DND-41 (cell line): ENCODE data around the gene ATP5F1D.

Experiments
- EZH2 ChIP-seq: IDR thresholded peaks from 3 replicates; pipeline ENCODE4 v1.6.1; 2012; ENCODE audit warnings: borderline replicate concordance, low read depth, mild to moderate bottlenecking, moderate library complexity, low read length, inconsistent platforms; ENCODE audit not compliant: severe bottlenecking
- TF ChIP-seq, protein P1 (sequence below): IDR thresholded peaks from 2 replicates; pipeline ENCODE4 v1.5.1; 2012; ENCODE audit warnings: borderline replicate concordance, low read length, moderate library complexity, mild to moderate bottlenecking; ENCODE audit not compliant: poor library complexity, severe bottlenecking; ENCODE audit errors: extremely low read depth

DNA sequence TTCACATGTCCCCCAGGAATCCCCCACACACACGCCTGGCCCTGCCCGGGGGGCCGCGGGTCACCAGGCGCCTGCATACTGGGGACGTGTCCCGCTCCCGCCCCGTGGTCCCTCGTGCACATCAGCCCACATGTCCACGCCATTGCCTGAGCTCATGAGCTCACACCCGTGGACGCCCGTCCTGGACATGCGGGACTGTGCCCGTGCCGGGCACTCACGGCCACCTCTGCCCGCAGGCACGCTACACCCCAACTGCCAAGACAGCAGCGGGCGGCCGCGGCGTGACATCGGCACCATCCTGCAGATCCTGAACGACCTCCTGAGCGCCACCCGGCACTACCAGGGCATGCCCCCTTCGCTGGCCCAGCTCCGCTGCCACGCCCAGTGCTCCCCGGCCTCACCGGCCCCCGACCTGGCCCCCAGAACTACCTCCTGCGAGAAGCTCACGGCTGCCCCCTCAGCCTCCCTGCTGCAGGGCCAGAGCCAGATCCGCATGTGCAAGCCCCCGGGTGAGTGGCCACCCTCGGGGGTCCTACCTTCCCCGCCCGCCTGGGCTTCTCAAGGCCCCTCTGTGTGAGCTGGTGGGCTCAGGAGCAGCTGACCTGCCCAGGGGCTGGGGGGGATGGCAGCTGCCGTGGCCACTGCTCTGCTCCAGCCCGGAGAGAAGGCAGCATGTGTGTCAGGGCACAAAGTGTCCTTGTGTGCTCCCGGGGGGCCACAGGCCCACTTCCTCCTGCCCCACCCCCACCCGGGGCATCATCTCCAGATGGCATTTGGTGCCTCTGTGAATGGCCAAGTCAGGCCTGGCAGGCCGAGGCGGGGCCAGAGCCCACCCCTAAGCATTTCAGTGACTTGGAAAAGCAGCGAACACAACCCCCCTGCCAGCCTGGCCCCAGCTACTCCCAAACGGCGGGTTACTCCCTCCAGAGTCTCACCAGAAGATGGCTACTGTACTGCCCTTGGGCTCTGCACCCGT lies 13.9 kb downstream of the ATP5F1D start:
- TF ChIP-seq EZH2: no peak
- TF ChIP-seq, protein P1, sequence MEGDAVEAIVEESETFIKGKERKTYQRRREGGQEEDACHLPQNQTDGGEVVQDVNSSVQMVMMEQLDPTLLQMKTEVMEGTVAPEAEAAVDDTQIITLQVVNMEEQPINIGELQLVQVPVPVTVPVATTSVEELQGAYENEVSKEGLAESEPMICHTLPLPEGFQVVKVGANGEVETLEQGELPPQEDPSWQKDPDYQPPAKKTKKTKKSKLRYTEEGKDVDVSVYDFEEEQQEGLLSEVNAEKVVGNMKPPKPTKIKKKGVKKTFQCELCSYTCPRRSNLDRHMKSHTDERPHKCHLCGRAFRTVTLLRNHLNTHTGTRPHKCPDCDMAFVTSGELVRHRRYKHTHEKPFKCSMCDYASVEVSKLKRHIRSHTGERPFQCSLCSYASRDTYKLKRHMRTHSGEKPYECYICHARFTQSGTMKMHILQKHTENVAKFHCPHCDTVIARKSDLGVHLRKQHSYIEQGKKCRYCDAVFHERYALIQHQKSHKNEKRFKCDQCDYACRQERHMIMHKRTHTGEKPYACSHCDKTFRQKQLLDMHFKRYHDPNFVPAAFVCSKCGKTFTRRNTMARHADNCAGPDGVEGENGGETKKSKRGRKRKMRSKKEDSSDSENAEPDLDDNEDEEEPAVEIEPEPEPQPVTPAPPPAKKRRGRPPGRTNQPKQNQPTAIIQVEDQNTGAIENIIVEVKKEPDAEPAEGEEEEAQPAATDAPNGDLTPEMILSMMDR: no peak
